ENCODE results near the gene MED17.

- TF ChIP-seq CTCF (conservative IDR thresholded peaks at IDR 0.05) (no peak), EZH2 (IDR thresholded peaks at IDR 0.05; ENCODE audit: low read depth) (no peak)
Measured at GRCh38 chr11:93832780-93833179, 48.7 kb downstream of the MED17 start.
